ENCODE results near the gene SEMA3F. TPM values are rescaled to one million over a fixed set of nuclear protein-coding genes. Genes with fewer than 3 reads are reported as not detected.

The SEMA3F gene
- total RNA-seq, 5 donors from 2014 or later (not counting 1 experiment from before 2014, with no cell fraction given) = 0.32 to 0.46 (median 0.36) TPM; not detected in 1

- Histone ChIP-seq H3K27ac (ENCODE audit: low read length) (no peak overlapping the region), H3K36me3 (ENCODE audit: control insufficient read depth in 2 of 2, extremely low read depth in 1 of 2, insufficient read depth in 1 of 2, low read length in 1 of 2) (no peaks in the 10 kb centered on the region), H3K27me3 (replicated peaks in 1 of 2; ENCODE audit: control insufficient read depth in 2 of 2, extremely low read depth in 1 of 2, insufficient read depth in 2 of 2, low read length in 1 of 2) (peaks cover 0 to 19% of the 10 kb centered on the region in 2 experiments), H3K4me1 (ENCODE audit: control insufficient read depth in 1 of 2, extremely low read depth in 1 of 2, insufficient read depth in 2 of 2, low read length in 2 of 2) (peaks cover 0 to 24% of the 10 kb centered on the region in 2 experiments), H3K9me3 (no peaks in the 10 kb centered on the region), H3K4me3 (ENCODE audit: control insufficient read depth in 1 of 2, extremely low read depth in 1 of 2, low read length in 1 of 2) (no peak overlapping the region)
- Mint-ChIP-seq H3K4me1 (peaks cover 2 to 7% (median 5%) of the 10 kb centered on the region in 3 donors), H3K27ac (no peak overlapping the region), H3K4me3 (no peak overlapping the region), H3K9me3 (no peaks in the 10 kb centered on the region), H3K27me3 (peaks cover 0 to 3% of the 10 kb centered on the region in 2 donors), H3K36me3 (no peaks in the 10 kb centered on the region)
- ChIA-PET CTCF (interaction anchor here (0.6 to 1.5 kb wide), 2 partner anchors 26 to 27 kb away, joined by 4 to 8 read pairs; no protein-coding TSS in a partner anchor), POLR2A (interaction anchor here in 1 of 2 donors (0.6 kb wide), 1 partner anchor 16 kb away, joined by 4 read pairs; no protein-coding TSS in a partner anchor)
- no peak for DNase-seq
- no peak for ATAC-seq (replicated peaks in 1 of 4)
- 63% methylated on average over 8 of the region's 12 CpGs for WGBS (ENCODE audit: insufficient coverage)
Observed at GRCh38 chr3:50221411-50222168, 66.5 kb downstream of the SEMA3F start.

DNA sequence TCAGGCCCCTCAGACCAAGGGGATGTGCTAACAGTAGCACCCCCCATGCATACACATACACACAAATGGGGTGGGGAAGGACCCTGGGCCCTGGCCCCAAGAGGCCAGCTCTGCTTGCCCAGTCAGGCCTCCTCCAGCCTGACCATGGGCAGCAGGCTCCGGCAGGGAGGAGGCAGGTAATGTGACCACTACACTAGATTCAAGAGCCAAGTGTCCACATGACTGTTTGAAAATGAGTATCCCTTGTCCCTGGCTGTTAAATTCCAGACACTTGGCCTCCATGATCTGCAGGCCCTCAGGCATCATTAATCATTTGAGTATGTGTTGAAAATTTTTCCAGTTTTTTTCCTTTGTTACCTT lies 67.0 kb downstream of the SEMA3F start:
- Histone ChIP-seq H3K4me3 (ENCODE audit: control insufficient read depth in 1 of 2, extremely low read depth in 1 of 2, low read length in 1 of 2) (no peak overlapping the region), H3K36me3 (ENCODE audit: control insufficient read depth in 2 of 2, extremely low read depth in 1 of 2, insufficient read depth in 1 of 2, low read length in 1 of 2) (no peaks in the 10 kb centered on the region), H3K27me3 (replicated peaks in 1 of 2; ENCODE audit: control insufficient read depth in 2 of 2, extremely low read depth in 1 of 2, insufficient read depth in 2 of 2, low read length in 1 of 2) (peaks cover 0 to 19% of the 10 kb centered on the region in 2 experiments), H3K4me1 (ENCODE audit: control insufficient read depth in 1 of 2, extremely low read depth in 1 of 2, insufficient read depth in 2 of 2, low read length in 2 of 2) (peaks cover 0 to 30% of the 10 kb centered on the region in 2 experiments), H3K9me3 (no peaks in the 10 kb centered on the region), H3K27ac (ENCODE audit: low read length) (no peak overlapping the region)
- Mint-ChIP-seq H3K4me3 (no peak overlapping the region), H3K27ac (no peak overlapping the region), H3K9me3 (no peaks in the 10 kb centered on the region), H3K4me1 (peaks cover 8 to 11% (median 9%) of the 10 kb centered on the region in 3 donors), H3K27me3 (peaks cover 0 to 3% of the 10 kb centered on the region in 2 donors), H3K36me3 (no peaks in the 10 kb centered on the region)
- CTCF ChIA-PET = interaction anchor here (0.6 to 1.5 kb wide), 2 partner anchors 27 to 28 kb away, joined by 4 to 8 read pairs; no protein-coding TSS in a partner anchor
- no peak for DNase-seq
- POLR2A ChIA-PET = no interaction called here
- WGBS (ENCODE audit: insufficient coverage) = 100% methylated on average over 1 of the region's 1 CpG
- ATAC-seq (replicated peaks in 1 of 4) = no peak

- 88% methylated on average over 5 of the region's 5 CpGs for WGBS (ENCODE audit: insufficient coverage)
- Mint-ChIP-seq H3K4me1 (peaks cover 18 to 26% (median 26%) of the 10 kb centered on the region in 3 donors), H3K27ac (no peak overlapping the region), H3K9me3 (no peaks in the 10 kb centered on the region), H3K4me3 (peak overlapping the region in 1 of 3 donors; percentile 14), H3K36me3 (no peaks in the 10 kb centered on the region), H3K27me3 (peaks cover 0 to 3% of the 10 kb centered on the region in 2 donors)
- H3K4me3 ChIP-seq (ENCODE audit: control insufficient read depth in 1 of 2, extremely low read depth in 1 of 2, low read length in 1 of 2) = no peak overlapping the region
- H3K36me3 ChIP-seq (ENCODE audit: control insufficient read depth in 2 of 2, extremely low read depth in 1 of 2, insufficient read depth in 1 of 2, low read length in 1 of 2) = no peaks in the 10 kb centered on the region
- peaks cover 0 to 13% of the 10 kb centered on the region in 2 experiments for H3K27me3 ChIP-seq (replicated peaks in 1 of 2; ENCODE audit: control insufficient read depth in 2 of 2, extremely low read depth in 1 of 2, insufficient read depth in 2 of 2, low read length in 1 of 2)
- H3K27ac ChIP-seq (ENCODE audit: low read length) = no peak overlapping the region
- DNase-seq (no peak), ATAC-seq (replicated peaks in 1 of 4) (no peak)
- POLR2A ChIA-PET = interaction anchor here in 1 of 2 donors (0.6 kb wide), 1 partner anchor 103 kb away, joined by 4 read pairs; no protein-coding TSS in a partner anchor
- no peaks in the 10 kb centered on the region for H3K9me3 ChIP-seq
- H3K4me1 ChIP-seq (ENCODE audit: control insufficient read depth in 1 of 2, extremely low read depth in 1 of 2, insufficient read depth in 2 of 2, low read length in 2 of 2) = peaks cover 0 to 45% of the 10 kb centered on the region in 2 experiments
- CTCF ChIA-PET = interaction anchor here (0.7 to 5.5 kb wide), 8 partner anchors 9 to 613 kb away, joined by 3 to 60 read pairs (median 7); no protein-coding TSS in a partner anchor
Observed at GRCh38 chr3:50224639-50225038, 69.5 kb downstream of the SEMA3F start.

DNA sequence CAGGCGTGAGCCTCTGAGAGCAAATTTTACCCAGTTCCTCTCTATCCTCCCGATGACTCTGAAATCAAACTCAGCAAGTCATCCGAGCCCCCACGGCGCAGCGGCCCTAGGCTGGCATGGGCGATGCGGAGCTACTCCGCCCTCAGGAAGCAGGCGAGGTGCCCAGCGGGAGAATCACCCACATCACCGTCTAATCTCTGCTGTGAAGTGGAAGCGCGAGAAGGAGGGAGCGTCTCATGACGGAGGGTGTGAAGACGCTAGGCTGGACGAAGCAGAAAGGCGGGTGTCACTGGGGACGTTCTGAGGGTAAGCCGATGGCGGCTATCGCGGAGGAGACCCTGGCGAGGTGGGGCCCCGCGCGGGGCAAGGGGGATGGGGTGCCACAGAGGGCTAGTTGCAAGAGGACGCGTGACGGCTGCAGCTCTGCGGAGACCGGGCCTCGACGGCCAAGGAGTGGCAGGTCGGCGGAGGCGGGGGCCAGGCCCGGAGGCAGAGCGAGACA lies 71.8 kb downstream of the SEMA3F start:
- Mint-ChIP-seq H3K27ac (peak overlapping the region; percentile 76 to 86), H3K9me3 (no peaks in the 10 kb centered on the region), H3K4me3 (peak overlapping the region; percentile 89 to 93 (median 92)), H3K36me3 (no peaks in the 10 kb centered on the region), H3K4me1 (peaks cover 19 to 27% (median 26%) of the 10 kb centered on the region in 3 donors), H3K27me3 (peaks cover 0 to 3% of the 10 kb centered on the region in 2 donors)
- POLR2A ChIA-PET = interaction anchor here in 1 of 2 donors (1.8 kb wide), 1 partner anchor 20 kb away, joined by 4 read pairs; no protein-coding TSS in a partner anchor
- Histone ChIP-seq H3K27ac (ENCODE audit: low read length) (peak overlapping the region; percentile 55), H3K4me1 (ENCODE audit: control insufficient read depth in 1 of 2, extremely low read depth in 1 of 2, insufficient read depth in 2 of 2, low read length in 2 of 2) (peaks cover 0 to 32% of the 10 kb centered on the region in 2 experiments), H3K9me3 (no peaks in the 10 kb centered on the region), H3K4me3 (ENCODE audit: control insufficient read depth in 1 of 2, extremely low read depth in 1 of 2, low read length in 1 of 2) (peak overlapping the region; percentile 67 to 73), H3K27me3 (replicated peaks in 1 of 2; ENCODE audit: control insufficient read depth in 2 of 2, extremely low read depth in 1 of 2, insufficient read depth in 2 of 2, low read length in 1 of 2) (peaks cover 0 to 6% of the 10 kb centered on the region in 2 experiments), H3K36me3 (ENCODE audit: control insufficient read depth in 2 of 2, extremely low read depth in 1 of 2, insufficient read depth in 1 of 2, low read length in 1 of 2) (no peaks in the 10 kb centered on the region)
- ATAC-seq (replicated peaks in 1 of 4) (peak; percentile 17 to 29 (median 26)), DNase-seq (peak in 13 of 35 experiments; percentile 17 to 68 (median 32))
- 0% methylated on average over 30 of the region's 40 CpGs for WGBS (ENCODE audit: insufficient coverage)
- CTCF ChIA-PET = interaction anchor here (0.7 to 5.5 kb wide), 16 partner anchors 9 to 1993 kb away, joined by 3 to 60 read pairs (median 4); partner anchors contain the start of genes HYAL2 (in 1 of the 2), HYAL3 (in 1 of the 2) and NAA80 (in 1 of the 2)

- peaks cover 0 to 32% of the 10 kb centered on the region in 2 experiments for H3K4me1 ChIP-seq (ENCODE audit: control insufficient read depth in 1 of 2, extremely low read depth in 1 of 2, insufficient read depth in 2 of 2, low read length in 2 of 2)
- no peaks in the 10 kb centered on the region for H3K36me3 ChIP-seq (ENCODE audit: control insufficient read depth in 2 of 2, extremely low read depth in 1 of 2, insufficient read depth in 1 of 2, low read length in 1 of 2)
- no peaks in the 10 kb centered on the region for H3K36me3 Mint-ChIP-seq
- ChIA-PET POLR2A (interaction anchor here in 1 of 2 donors (0.8 to 1.8 kb wide), 2 partner anchors 13 to 19 kb away, joined by 3 to 4 read pairs; no protein-coding TSS in a partner anchor), CTCF (interaction anchor here (0.6 to 5.5 kb wide), 12 partner anchors 16 to 101 kb away, joined by 3 to 60 read pairs (median 4); partner anchors contain the start of genes HYAL3 (in 1 of the 2) and NAA80 (in 1 of the 2))
- peaks cover 19 to 29% (median 27%) of the 10 kb centered on the region in 3 donors for H3K4me1 Mint-ChIP-seq
- no peaks in the 10 kb centered on the region for H3K9me3 ChIP-seq
- peak overlapping the region; percentile 67 to 95 for H3K4me3 ChIP-seq (ENCODE audit: control insufficient read depth in 1 of 2, extremely low read depth in 1 of 2, low read length in 1 of 2)
- WGBS (ENCODE audit: insufficient coverage) = under 1% methylated on average over 43 of the region's 51 CpGs
- DNase-seq = peak; percentile 79 to 95 (median 87)
- ATAC-seq (replicated peaks in 1 of 4) = peak; percentile 85 to 87 (median 87)
- peak overlapping the region; percentile 55 for H3K27ac ChIP-seq (ENCODE audit: low read length)
- H3K27me3 Mint-ChIP-seq = peaks cover 0 to 3% of the 10 kb centered on the region in 2 donors
- H3K4me3 Mint-ChIP-seq = peak overlapping the region; percentile 89 to 93 (median 92)
- H3K9me3 Mint-ChIP-seq = no peaks in the 10 kb centered on the region
- H3K27ac Mint-ChIP-seq = peak overlapping the region; percentile 84 to 88
- peaks cover 0 to 6% of the 10 kb centered on the region in 2 experiments for H3K27me3 ChIP-seq (replicated peaks in 1 of 2; ENCODE audit: control insufficient read depth in 2 of 2, extremely low read depth in 1 of 2, insufficient read depth in 2 of 2, low read length in 1 of 2)
Observed at GRCh38 chr3:50227390-50228183, 72.5 kb downstream of the SEMA3F start.
